HL-60 (cell line): ENCODE measurements around the gene UBE2D3.

Experiments
- GABPA ChIP-seq: IDR thresholded peaks from 2 replicates; pipeline ENCODE4 v1.6.1; 2012; ENCODE audit warnings: low read depth
- POLR2AphosphoS5 ChIP-seq: IDR thresholded peaks from 2 replicates; pipeline ENCODE4 v1.6.1; 2012; ENCODE audit warnings: low read depth
- SPI1 ChIP-seq: IDR thresholded peaks from 2 replicates; pipeline ENCODE4 v1.6.1; 2012; ENCODE audit warnings: low read depth, mild to moderate bottlenecking, borderline replicate concordance
- TF ChIP-seq, protein P1 (sequence below): IDR thresholded peaks from 2 replicates; pipeline ENCODE4 v1.6.1; 2012; ENCODE audit warnings: low read depth; ENCODE audit not compliant: insufficient replicate concordance
- TF ChIP-seq, protein P2 (sequence below): IDR thresholded peaks from one replicate; pipeline ENCODE4 v1.5.1; 2011; ENCODE audit warnings: low read length, control low read depth, inconsistent platforms; ENCODE audit not compliant: insufficient read depth

DNA sequence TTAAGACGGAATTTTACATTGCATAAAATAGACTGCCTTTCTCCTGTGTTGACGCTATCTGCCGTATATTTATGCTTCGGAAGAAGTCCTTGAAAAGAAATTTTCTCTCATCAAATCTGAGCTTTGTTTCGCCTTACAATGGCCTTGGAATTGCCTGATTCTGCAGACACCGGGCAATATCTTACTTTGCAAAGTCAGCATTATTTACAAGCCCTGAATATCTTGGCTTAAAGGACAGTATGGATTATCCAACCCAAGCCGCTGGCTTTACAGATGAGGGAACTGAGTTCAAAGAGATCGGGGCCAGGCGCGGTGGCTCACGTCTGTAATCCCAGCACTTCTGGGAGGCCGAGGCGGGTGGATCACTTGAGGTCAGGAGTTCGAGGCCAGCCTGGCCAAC lies 65.4 kb downstream of the UBE2D3 start:
- TF ChIP-seq, protein P1, sequence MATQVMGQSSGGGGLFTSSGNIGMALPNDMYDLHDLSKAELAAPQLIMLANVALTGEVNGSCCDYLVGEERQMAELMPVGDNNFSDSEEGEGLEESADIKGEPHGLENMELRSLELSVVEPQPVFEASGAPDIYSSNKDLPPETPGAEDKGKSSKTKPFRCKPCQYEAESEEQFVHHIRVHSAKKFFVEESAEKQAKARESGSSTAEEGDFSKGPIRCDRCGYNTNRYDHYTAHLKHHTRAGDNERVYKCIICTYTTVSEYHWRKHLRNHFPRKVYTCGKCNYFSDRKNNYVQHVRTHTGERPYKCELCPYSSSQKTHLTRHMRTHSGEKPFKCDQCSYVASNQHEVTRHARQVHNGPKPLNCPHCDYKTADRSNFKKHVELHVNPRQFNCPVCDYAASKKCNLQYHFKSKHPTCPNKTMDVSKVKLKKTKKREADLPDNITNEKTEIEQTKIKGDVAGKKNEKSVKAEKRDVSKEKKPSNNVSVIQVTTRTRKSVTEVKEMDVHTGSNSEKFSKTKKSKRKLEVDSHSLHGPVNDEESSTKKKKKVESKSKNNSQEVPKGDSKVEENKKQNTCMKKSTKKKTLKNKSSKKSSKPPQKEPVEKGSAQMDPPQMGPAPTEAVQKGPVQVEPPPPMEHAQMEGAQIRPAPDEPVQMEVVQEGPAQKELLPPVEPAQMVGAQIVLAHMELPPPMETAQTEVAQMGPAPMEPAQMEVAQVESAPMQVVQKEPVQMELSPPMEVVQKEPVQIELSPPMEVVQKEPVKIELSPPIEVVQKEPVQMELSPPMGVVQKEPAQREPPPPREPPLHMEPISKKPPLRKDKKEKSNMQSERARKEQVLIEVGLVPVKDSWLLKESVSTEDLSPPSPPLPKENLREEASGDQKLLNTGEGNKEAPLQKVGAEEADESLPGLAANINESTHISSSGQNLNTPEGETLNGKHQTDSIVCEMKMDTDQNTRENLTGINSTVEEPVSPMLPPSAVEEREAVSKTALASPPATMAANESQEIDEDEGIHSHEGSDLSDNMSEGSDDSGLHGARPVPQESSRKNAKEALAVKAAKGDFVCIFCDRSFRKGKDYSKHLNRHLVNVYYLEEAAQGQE = no peak
- TF ChIP-seq, protein P2, sequence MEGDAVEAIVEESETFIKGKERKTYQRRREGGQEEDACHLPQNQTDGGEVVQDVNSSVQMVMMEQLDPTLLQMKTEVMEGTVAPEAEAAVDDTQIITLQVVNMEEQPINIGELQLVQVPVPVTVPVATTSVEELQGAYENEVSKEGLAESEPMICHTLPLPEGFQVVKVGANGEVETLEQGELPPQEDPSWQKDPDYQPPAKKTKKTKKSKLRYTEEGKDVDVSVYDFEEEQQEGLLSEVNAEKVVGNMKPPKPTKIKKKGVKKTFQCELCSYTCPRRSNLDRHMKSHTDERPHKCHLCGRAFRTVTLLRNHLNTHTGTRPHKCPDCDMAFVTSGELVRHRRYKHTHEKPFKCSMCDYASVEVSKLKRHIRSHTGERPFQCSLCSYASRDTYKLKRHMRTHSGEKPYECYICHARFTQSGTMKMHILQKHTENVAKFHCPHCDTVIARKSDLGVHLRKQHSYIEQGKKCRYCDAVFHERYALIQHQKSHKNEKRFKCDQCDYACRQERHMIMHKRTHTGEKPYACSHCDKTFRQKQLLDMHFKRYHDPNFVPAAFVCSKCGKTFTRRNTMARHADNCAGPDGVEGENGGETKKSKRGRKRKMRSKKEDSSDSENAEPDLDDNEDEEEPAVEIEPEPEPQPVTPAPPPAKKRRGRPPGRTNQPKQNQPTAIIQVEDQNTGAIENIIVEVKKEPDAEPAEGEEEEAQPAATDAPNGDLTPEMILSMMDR = no peak
- TF ChIP-seq POLR2AphosphoS5 (no peak), SPI1 (no peak), GABPA (no peak)
